ENCODE measurements around the gene FAM210B. TPM values are rescaled to one million over a fixed set of nuclear protein-coding genes. Genes with fewer than 3 reads are reported as not detected.

FAM210B gene
- polyA plus RNA-seq, 2 of the 4 experiments (the other 2 are of a cell fraction) = 9.1 to 13.1 TPM

DNA sequence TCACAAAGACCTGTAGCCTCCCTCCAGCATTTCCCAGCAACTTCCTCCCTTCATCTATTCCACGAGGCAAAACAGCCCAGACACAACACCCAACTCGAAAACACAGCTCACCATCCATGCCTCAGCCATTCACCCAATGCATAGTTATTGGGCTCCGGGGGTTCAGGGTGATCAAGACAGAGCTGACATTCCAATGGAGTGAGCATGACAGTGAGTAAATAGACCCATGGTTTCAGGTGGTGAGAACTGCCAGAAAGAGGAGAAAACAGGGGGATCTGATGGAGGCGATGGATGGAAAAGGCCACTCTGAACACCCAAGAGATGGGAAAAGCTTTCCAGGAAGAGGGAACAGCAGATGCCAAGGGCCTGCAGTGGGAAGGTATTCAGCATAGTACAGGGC is 59.1 kb downstream of the FAM210B start:
- POLR2A ChIA-PET = no interaction called here
- CTCF ChIA-PET = interaction anchor here (0.9 to 1.3 kb wide), 2 partner anchors 9 to 19 kb away, joined by 3 to 6 read pairs; no protein-coding TSS in a partner anchor

More for the DNA sequence above, 59.1 kb downstream of the FAM210B start:
- H3K9me3 ChIP-seq = no peaks in the 10 kb centered on the region
- ATAC-seq (no peak), FAIRE-seq (no peak), DNase-seq (ENCODE audit: low read depth in 1 of 2, low spot score in 1 of 2) (no peak)
- no peak overlapping the region for H3K27ac ChIP-seq
- peaks cover 10% of the 10 kb centered on the region; the same call in 2 of the 3 replicates for H3K4me1 ChIP-seq
- WGBS (ENCODE audit: missing lambda C conversion rate) = 68% methylated on average over 4 of the region's 4 CpGs
- no peak overlapping the region for H3K4me3 ChIP-seq
- H3K4me2 ChIP-seq = no peak overlapping the region
- no peak for TF ChIP-seq KDM1A (IDR thresholded peaks at IDR 0.05; ENCODE audit: low read depth)
- TF ChIP-seq BHLHE40 (IDR thresholded peaks at IDR 0.05; ENCODE audit: low read depth, low read length) = no peak
- TF ChIP-seq, protein P1, sequence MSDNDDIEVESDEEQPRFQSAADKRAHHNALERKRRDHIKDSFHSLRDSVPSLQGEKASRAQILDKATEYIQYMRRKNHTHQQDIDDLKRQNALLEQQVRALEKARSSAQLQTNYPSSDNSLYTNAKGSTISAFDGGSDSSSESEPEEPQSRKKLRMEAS (IDR thresholded peaks at IDR 0.05) = no peak
- no peak for TF ChIP-seq CEBPB (IDR thresholded peaks at IDR 0.05)
- TF ChIP-seq JUN (IDR thresholded peaks at IDR 0.05) = no peak
- no peak for TF ChIP-seq MAFK (IDR thresholded peaks at IDR 0.05; ENCODE audit: partially characterized antibody)
- TF ChIP-seq ZC3H11A (IDR thresholded peaks at IDR 0.05) = no peak
- no peak for TF ChIP-seq EHMT2 (IDR thresholded peaks at IDR 0.05; ENCODE audit: low read depth)
- TF ChIP-seq, protein P2, sequence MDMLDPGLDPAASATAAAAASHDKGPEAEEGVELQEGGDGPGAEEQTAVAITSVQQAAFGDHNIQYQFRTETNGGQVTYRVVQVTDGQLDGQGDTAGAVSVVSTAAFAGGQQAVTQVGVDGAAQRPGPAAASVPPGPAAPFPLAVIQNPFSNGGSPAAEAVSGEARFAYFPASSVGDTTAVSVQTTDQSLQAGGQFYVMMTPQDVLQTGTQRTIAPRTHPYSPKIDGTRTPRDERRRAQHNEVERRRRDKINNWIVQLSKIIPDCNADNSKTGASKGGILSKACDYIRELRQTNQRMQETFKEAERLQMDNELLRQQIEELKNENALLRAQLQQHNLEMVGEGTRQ (IDR thresholded peaks at IDR 0.05) = no peak
- no peak for TF ChIP-seq MAZ (IDR thresholded peaks at IDR 0.05; ENCODE audit: borderline replicate concordance, low read depth, low read length)
- TF ChIP-seq, protein P3, sequence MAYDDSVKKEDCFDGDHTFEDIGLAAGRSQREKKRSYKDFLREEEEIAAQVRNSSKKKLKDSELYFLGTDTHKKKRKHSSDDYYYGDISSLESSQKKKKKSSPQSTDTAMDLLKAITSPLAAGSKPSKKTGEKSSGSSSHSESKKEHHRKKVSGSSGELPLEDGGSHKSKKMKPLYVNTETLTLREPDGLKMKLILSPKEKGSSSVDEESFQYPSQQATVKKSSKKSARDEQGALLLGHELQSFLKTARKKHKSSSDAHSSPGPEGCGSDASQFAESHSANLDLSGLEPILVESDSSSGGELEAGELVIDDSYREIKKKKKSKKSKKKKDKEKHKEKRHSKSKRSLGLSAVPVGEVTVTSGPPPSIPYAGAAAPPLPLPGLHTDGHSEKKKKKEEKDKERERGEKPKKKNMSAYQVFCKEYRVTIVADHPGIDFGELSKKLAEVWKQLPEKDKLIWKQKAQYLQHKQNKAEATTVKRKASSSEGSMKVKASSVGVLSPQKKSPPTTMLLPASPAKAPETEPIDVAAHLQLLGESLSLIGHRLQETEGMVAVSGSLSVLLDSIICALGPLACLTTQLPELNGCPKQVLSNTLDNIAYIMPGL (CRISPR knock-in tag; IDR thresholded peaks at IDR 0.05; ENCODE audit: borderline replicate concordance) = no peak
- no peak for TF ChIP-seq JUNB (IDR thresholded peaks at IDR 0.05)
- TF ChIP-seq, protein P4, sequence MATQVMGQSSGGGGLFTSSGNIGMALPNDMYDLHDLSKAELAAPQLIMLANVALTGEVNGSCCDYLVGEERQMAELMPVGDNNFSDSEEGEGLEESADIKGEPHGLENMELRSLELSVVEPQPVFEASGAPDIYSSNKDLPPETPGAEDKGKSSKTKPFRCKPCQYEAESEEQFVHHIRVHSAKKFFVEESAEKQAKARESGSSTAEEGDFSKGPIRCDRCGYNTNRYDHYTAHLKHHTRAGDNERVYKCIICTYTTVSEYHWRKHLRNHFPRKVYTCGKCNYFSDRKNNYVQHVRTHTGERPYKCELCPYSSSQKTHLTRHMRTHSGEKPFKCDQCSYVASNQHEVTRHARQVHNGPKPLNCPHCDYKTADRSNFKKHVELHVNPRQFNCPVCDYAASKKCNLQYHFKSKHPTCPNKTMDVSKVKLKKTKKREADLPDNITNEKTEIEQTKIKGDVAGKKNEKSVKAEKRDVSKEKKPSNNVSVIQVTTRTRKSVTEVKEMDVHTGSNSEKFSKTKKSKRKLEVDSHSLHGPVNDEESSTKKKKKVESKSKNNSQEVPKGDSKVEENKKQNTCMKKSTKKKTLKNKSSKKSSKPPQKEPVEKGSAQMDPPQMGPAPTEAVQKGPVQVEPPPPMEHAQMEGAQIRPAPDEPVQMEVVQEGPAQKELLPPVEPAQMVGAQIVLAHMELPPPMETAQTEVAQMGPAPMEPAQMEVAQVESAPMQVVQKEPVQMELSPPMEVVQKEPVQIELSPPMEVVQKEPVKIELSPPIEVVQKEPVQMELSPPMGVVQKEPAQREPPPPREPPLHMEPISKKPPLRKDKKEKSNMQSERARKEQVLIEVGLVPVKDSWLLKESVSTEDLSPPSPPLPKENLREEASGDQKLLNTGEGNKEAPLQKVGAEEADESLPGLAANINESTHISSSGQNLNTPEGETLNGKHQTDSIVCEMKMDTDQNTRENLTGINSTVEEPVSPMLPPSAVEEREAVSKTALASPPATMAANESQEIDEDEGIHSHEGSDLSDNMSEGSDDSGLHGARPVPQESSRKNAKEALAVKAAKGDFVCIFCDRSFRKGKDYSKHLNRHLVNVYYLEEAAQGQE (IDR thresholded peaks at IDR 0.05) = no peak
- no peak for TF ChIP-seq NFE2L2 (conservative IDR thresholded peaks at IDR 0.05; ENCODE audit: low read length)
- TF ChIP-seq ESRRA (IDR thresholded peaks at IDR 0.05; ENCODE audit: borderline replicate concordance, low read length) = no peak
- TF ChIP-seq, protein P5, sequence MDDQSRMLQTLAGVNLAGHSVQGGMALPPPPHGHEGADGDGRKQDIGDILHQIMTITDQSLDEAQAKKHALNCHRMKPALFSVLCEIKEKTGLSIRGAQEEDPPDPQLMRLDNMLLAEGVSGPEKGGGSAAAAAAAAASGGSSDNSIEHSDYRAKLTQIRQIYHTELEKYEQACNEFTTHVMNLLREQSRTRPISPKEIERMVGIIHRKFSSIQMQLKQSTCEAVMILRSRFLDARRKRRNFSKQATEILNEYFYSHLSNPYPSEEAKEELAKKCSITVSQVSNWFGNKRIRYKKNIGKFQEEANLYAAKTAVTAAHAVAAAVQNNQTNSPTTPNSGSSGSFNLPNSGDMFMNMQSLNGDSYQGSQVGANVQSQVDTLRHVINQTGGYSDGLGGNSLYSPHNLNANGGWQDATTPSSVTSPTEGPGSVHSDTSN (IDR thresholded peaks at IDR 0.05) = no peak
- no peak for TF ChIP-seq PHF8 (IDR thresholded peaks at IDR 0.05; ENCODE audit: borderline replicate concordance, low read depth)

Other genes starting within 250 kb of the FAM210B start
- gene MC3R, start 110.2 kb upstream of the FAM210B start, polyA plus RNA-seq (2011; rRNA removed) = not detected in 2 replicates
- gene MC3R, start 110.2 kb upstream of the FAM210B start, polyA plus RNA-seq (2017; fragmentation: RNase III; extraction: RNeasy Plus Mini Kit Qiagen cat#74134 plus additional on column Dnase treatment) = not detected in 3 replicates
- 116 and 123 TPM in 2 replicates for gene AURKA, start 33.2 kb downstream of the FAM210B start, polyA plus RNA-seq (2011; rRNA removed)
- gene AURKA, start 33.2 kb downstream of the FAM210B start, polyA plus RNA-seq (2017; fragmentation: RNase III; extraction: RNeasy Plus Mini Kit Qiagen cat#74134 plus additional on column Dnase treatment) = 107 to 125 TPM (median 117 TPM) in 3 replicates
- gene CSTF1, start 33.7 kb downstream of the FAM210B start, polyA plus RNA-seq (2011; rRNA removed) = 79.9 and 96.3 TPM in 2 replicates
- 37.1 to 40.9 TPM (median 37.6 TPM) in 3 replicates for gene CSTF1, start 33.7 kb downstream of the FAM210B start, polyA plus RNA-seq (2017; fragmentation: RNase III; extraction: RNeasy Plus Mini Kit Qiagen cat#74134 plus additional on column Dnase treatment)
- 0.09 and 0.19 TPM in 2 replicates for gene CASS4, start 53.3 kb downstream of the FAM210B start, polyA plus RNA-seq (2011; rRNA removed)
- gene CASS4, start 53.3 kb downstream of the FAM210B start, polyA plus RNA-seq (2017; fragmentation: RNase III; extraction: RNeasy Plus Mini Kit Qiagen cat#74134 plus additional on column Dnase treatment) = 0.03 to 0.09 TPM (median 0.07 TPM) in 3 replicates
- gene RTF2, start 109.7 kb downstream of the FAM210B start, polyA plus RNA-seq (2011; rRNA removed) = 86.6 and 102 TPM in 2 replicates
- 111 to 118 TPM (median 115 TPM) in 3 replicates for gene RTF2, start 109.7 kb downstream of the FAM210B start, polyA plus RNA-seq (2017; fragmentation: RNase III; extraction: RNeasy Plus Mini Kit Qiagen cat#74134 plus additional on column Dnase treatment)
- 0.32 and 0.65 TPM in 2 replicates for gene FAM209A, start 165.8 kb downstream of the FAM210B start, polyA plus RNA-seq (2011; rRNA removed)
- 0.12 to 0.22 TPM (median 0.14 TPM) in 3 replicates for gene FAM209A, start 165.8 kb downstream of the FAM210B start, polyA plus RNA-seq (2017; fragmentation: RNase III; extraction: RNeasy Plus Mini Kit Qiagen cat#74134 plus additional on column Dnase treatment)
- gene FAM209B, start 174.3 kb downstream of the FAM210B start, polyA plus RNA-seq (2011; rRNA removed) = 0.78 and 0.97 TPM in 2 replicates
- 0.20 to 0.70 TPM (median 0.46 TPM) in 3 replicates for gene FAM209B, start 174.3 kb downstream of the FAM210B start, polyA plus RNA-seq (2017; fragmentation: RNase III; extraction: RNeasy Plus Mini Kit Qiagen cat#74134 plus additional on column Dnase treatment)